Measurements from ENCODE around the gene VPS11.
"Not testable (repeated sequence)": the region's sequence is repeated elsewhere in the genome, so short reads cannot be mapped to it uniquely, and the experiment has no call there.

The VPS11 gene

GRCh38 chr11:119092880-119093842 lies 25.5 kb downstream of the VPS11 start:
- Histone ChIP-seq H3K4me1 (ENCODE audit: insufficient read depth, low read length) (peaks cover 25% of the 10 kb centered on the region), H3K36me3 (ENCODE audit: insufficient read depth, low read length) (peaks cover 36% of the 10 kb centered on the region), H3K27me3 (ENCODE audit: insufficient read depth, low read length) (no peaks in the 10 kb centered on the region), H3K9me3 (ENCODE audit: low read length) (no peaks in the 10 kb centered on the region), H2AFZ (ENCODE audit: low read depth, low read length) (no peak overlapping the region), H3K4me3 (ENCODE audit: low read length) (peak overlapping the region; percentile 63)

- Histone ChIP-seq H3K4me3 (ENCODE audit: low read length) (peak overlapping the region; percentile 63), H3K4me1 (ENCODE audit: insufficient read depth, low read length) (peaks cover 25% of the 10 kb centered on the region), H3K36me3 (ENCODE audit: insufficient read depth, low read length) (peaks cover 43% of the 10 kb centered on the region), H3K9me3 (ENCODE audit: low read length) (no peaks in the 10 kb centered on the region), H2AFZ (ENCODE audit: low read depth, low read length) (no peak overlapping the region), H3K27me3 (ENCODE audit: insufficient read depth, low read length) (no peaks in the 10 kb centered on the region)
These were observed 26.6 kb downstream of the VPS11 start for GRCh38 chr11:119093942-119094815.

- Histone ChIP-seq H3K36me3 (ENCODE audit: insufficient read depth, low read length) (peaks cover 43% of the 10 kb centered on the region), H3K4me1 (ENCODE audit: insufficient read depth, low read length) (peaks cover 25% of the 10 kb centered on the region), H3K4me3 (ENCODE audit: low read length) (peak overlapping the region; percentile 63), H3K27me3 (ENCODE audit: insufficient read depth, low read length) (no peaks in the 10 kb centered on the region), H2AFZ (ENCODE audit: low read depth, low read length) (no peak overlapping the region), H3K9me3 (ENCODE audit: low read length) (no peaks in the 10 kb centered on the region)
These were observed 27.1 kb downstream of the VPS11 start for GRCh38 chr11:119094816-119095065.

- no peak overlapping the region for H2AFZ ChIP-seq (ENCODE audit: low read depth, low read length)
- H3K9me3 ChIP-seq (ENCODE audit: low read length), result no peaks in the 10 kb centered on the region
- H3K4me1 ChIP-seq (ENCODE audit: insufficient read depth, low read length), result peaks cover 31% of the 10 kb centered on the region
- H3K4me3 ChIP-seq (ENCODE audit: low read length), result peak overlapping the region; percentile 63
- no peaks in the 10 kb centered on the region for H3K27me3 ChIP-seq (ENCODE audit: insufficient read depth, low read length)
- H3K36me3 ChIP-seq (ENCODE audit: insufficient read depth, low read length), result peaks cover 41% of the 10 kb centered on the region
These were observed 27.7 kb downstream of the VPS11 start for GRCh38 chr11:119095066-119095880.

DNA sequence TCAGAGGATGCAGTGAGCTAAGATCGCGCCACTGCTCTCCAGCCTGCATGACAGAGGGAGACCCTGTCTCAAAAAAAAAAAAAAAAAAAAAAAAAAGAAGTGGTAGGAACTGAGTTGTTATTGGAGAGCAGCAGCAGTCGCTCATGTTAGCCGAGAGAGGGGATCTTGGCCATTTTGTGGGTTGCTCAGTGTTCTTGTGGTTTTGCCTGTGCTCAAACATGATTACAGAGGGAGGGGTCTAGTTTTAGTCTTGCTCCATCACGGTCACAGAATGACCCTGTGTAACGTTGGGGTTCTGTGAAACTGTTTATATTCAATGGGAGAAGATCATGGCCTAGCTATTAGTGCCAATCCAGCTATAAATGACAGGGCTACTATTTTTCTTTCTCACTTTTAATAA lies 32.1 kb downstream of the VPS11 start:
- Histone ChIP-seq H3K27me3 (ENCODE audit: insufficient read depth, low read length) (no peaks in the 10 kb centered on the region), H2AFZ (ENCODE audit: low read depth, low read length) (no peak overlapping the region)

DNA sequence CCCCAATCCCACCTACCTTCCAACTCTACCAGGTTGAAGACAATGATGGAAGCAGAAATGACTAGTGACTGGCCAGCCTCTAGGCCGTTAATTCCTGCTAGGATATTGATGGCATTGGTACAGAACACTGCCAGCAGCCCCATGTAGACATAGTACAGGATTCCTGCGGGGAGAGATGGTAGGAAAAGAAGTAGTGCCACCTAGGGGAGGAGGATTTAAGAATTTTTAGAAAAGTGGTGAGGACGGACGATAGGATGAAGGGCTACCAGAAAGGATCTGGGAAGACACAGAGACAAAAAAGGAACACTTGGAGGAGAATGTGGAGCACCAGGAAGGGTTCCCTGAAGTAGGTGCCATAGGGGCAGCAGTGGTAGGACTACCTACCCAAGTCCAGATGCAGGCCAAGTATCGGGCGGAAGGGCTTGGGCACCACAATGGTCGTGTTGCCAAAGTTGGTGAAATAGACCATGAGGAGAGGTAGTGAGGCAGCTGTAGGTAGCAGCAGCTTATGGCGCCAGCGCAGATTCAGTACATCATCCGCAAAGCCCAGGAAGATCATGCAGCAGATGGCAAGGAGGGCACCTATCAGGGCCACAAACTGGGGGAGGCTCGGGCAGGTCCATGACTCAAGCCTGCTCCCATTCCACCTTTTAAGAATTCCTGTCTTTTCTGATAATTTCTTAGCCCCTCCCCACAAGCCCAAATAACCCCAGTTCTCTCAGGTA lies 32.8 kb downstream of the VPS11 start:
- Histone ChIP-seq H3K36me3 (ENCODE audit: insufficient read depth, low read length) (peaks cover 24% of the 10 kb centered on the region), H2AFZ (ENCODE audit: low read depth, low read length) (no peak overlapping the region), H3K27me3 (ENCODE audit: insufficient read depth, low read length) (no peaks in the 10 kb centered on the region), H3K4me1 (ENCODE audit: insufficient read depth, low read length) (peaks cover 25% of the 10 kb centered on the region), H3K4me3 (ENCODE audit: low read length) (peak overlapping the region; percentile 90), H3K9me3 (ENCODE audit: low read length) (no peaks in the 10 kb centered on the region)

More for the DNA sequence above, 32.1 kb downstream of the VPS11 start:
- H3K9me3 ChIP-seq (ENCODE audit: low read length), result no peaks in the 10 kb centered on the region
- peaks cover 24% of the 10 kb centered on the region for H3K36me3 ChIP-seq (ENCODE audit: insufficient read depth, low read length)
- no peak overlapping the region for H3K4me3 ChIP-seq (ENCODE audit: low read length)
- H3K4me1 ChIP-seq (ENCODE audit: insufficient read depth, low read length), result peaks cover 25% of the 10 kb centered on the region

DNA sequence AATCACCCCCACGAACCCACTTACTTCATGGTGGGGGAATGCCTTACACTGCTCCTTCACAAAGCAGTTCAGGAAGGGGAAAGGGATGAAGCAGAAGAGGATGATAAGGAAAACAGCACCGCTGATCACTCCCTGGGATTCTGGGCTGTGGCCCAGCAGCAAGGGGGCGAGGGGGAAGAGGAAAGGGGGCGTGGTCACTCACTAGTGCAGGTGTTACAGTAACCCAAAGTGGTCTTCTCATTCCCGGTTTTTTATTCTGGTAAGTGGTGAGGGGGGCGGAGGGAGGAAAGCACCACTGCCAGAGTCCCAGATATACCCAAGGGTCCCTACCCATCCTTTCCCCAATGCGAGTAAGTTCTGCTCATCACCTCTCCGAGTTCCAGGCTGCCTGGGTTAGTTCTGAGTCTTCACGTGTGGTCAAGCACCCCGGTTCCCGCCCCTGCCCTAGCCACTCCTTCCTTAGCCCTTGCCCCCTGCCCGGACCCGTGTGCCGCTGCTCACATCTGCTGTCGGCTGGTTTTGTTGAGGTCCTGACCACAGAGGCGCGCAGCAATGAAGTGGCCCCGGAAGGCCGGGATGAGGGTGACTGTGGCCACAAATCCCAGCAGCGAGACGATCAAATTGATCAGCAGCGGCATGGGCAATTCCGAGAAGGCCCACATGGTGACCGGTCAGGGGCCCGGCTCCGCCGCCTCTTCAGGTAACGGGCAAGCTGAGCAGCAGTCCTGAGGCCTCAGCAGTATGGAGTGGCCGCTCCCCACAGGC lies 33.6 kb downstream of the VPS11 start:
- Histone ChIP-seq H3K27me3 (ENCODE audit: insufficient read depth, low read length) (no peaks in the 10 kb centered on the region), H3K4me3 (ENCODE audit: low read length) (peak overlapping the region; percentile 90), H3K36me3 (ENCODE audit: insufficient read depth, low read length) (peaks cover 24% of the 10 kb centered on the region), H3K9me3 (ENCODE audit: low read length) (no peaks in the 10 kb centered on the region), H2AFZ (ENCODE audit: low read depth, low read length) (peak overlapping the region; percentile 63), H3K4me1 (ENCODE audit: insufficient read depth, low read length) (peaks cover 24% of the 10 kb centered on the region)

GRCh38 chr11:119101759-119102423 lies 34.3 kb downstream of the VPS11 start, which contains the start of gene DPAGT1:
Gene DPAGT1, minus strand, starts transcription at chr11:119101853. Its CDS starts 198 bp downstream, at chr11:119101655.
- Histone ChIP-seq H2AFZ (ENCODE audit: low read depth, low read length) (peak within 1 kb of the TSS; percentile 63), H3K9me3 (ENCODE audit: low read length) (no peaks in the 10 kb centered on the region), H3K36me3 (ENCODE audit: insufficient read depth, low read length) (peaks cover 19% of the 10 kb centered on the region), H3K4me1 (ENCODE audit: insufficient read depth, low read length) (peaks cover 31% of the 10 kb centered on the region), H3K27me3 (ENCODE audit: insufficient read depth, low read length) (no peaks in the 10 kb centered on the region), H3K4me3 (ENCODE audit: low read length) (peak within 1 kb of the TSS; percentile 90)

DNA sequence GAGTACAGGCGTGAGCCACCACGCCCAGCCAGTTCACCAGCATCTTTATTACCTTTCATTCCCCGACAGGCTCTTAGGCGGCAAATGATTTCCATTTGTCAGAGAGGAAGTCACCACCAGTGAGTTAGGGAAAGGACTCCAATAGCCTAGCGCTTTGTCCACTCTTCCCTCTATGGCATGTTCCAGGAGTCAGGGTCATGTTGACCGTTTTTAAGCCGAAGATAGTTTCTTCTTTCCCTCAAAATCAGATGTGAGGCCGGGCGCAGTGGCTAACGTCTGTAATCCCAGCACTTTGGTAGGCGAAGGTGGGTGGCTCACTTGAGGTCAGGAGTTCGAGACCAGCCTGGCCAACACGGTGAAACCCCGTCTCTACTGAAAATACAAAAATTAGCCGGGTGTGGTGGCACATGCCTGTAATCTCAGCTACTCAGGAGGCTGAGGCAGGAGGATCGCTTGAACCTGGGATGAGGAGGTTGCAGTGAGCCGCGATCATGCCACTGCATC lies 35.6 kb downstream of the VPS11 start:
- not testable (repeated sequence) for H3K27me3 ChIP-seq (ENCODE audit: insufficient read depth, low read length); H3K4me3 ChIP-seq (ENCODE audit: low read length); H2AFZ ChIP-seq (ENCODE audit: low read depth, low read length); H3K9me3 ChIP-seq (ENCODE audit: low read length); H3K36me3 ChIP-seq (ENCODE audit: insufficient read depth, low read length)
- H3K4me1 ChIP-seq (ENCODE audit: insufficient read depth, low read length), result peaks cover 36% of the 10 kb centered on the region

DNA sequence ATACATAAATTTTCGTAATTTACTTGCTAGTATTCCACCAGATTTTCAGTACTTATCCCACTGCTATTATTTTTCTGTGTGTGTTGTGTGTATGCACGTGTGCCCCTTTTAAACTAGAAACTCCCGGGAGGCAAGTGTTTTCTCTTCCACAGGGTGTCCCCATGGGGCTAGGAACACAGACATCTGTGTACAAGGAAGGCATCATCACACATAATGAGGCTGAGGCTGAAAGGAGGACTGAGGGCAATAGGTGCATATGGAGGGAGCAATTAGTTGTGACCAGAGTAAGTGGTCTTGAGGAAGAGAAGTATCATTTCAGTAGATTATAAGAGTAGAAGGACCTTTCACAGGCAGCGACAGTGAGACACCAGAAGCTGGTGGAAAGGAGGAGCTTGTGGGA lies 36.2 kb downstream of the VPS11 start:
- H3K9me3 ChIP-seq (ENCODE audit: low read length), result no peaks in the 10 kb centered on the region
- no peak overlapping the region for H3K4me3 ChIP-seq (ENCODE audit: low read length)
- H2AFZ ChIP-seq (ENCODE audit: low read depth, low read length), result no peak overlapping the region
- peaks cover 40% of the 10 kb centered on the region for H3K4me1 ChIP-seq (ENCODE audit: insufficient read depth, low read length)
- peaks cover under 1% of the 10 kb centered on the region for H3K36me3 ChIP-seq (ENCODE audit: insufficient read depth, low read length)
- no peaks in the 10 kb centered on the region for H3K27me3 ChIP-seq (ENCODE audit: insufficient read depth, low read length)

Data from neuron (in vitro differentiated cells).